Measurements from ENCODE around the gene SERPINB2. TPM values are rescaled to one million over a fixed set of nuclear protein-coding genes. Genes with fewer than 3 reads are reported as not detected.

SERPINB2 gene
- 0.15 TPM for polyA plus RNA-seq
- long read RNA-seq, donor 1: 0 reads
- long read RNA-seq, donor 2: 0 reads
- long read RNA-seq, donor 3: 0 reads
- long read RNA-seq, donor 4: 0 reads
- long read RNA-seq, donor 5: 0 reads
- long read RNA-seq, donor 6, partial matches to known transcripts: 0 of 1 reads
- long read RNA-seq, donor 6, other reads (novel, unspliced or antisense): 0 of 1 reads
- long read RNA-seq, donor 7: 0 reads
- long read RNA-seq, donor 8: 0 reads
- long read RNA-seq, donor 9: 0 reads
- long read RNA-seq, donor 10: 0 reads
- long read RNA-seq, donor 11: 0 reads

- Histone ChIP-seq H3K36me3 (ENCODE audit: control insufficient read depth, insufficient read depth, low read length) (no peaks in the 10 kb centered on the region), H3K4me3 (ENCODE audit: low read length) (no peak within 1 kb of the TSS), H3K27me3 (ENCODE audit: control insufficient read depth, insufficient read depth, low read length) (no peaks in the 10 kb centered on the region), H3K4me1 (ENCODE audit: control insufficient read depth, insufficient read depth, low read length) (no peaks in the 10 kb centered on the region), H3K9me3 (ENCODE audit: control insufficient read depth, low read depth, low read length) (no peaks in the 10 kb centered on the region), H3K27ac (ENCODE audit: low read length) (no peak within 1 kb of the TSS)
- WGBS (ENCODE audit: insufficient coverage, low lambda C conversion rate): no CpG with 5 or more reads among the region's 1 CpG
- no peak for DNase-seq
These were observed at the start of gene SERPINB2 for GRCh38 chr18:63887424-63887823. TSS of gene SERPINB2 (plus strand) at chr18:63887705. CDS start at chr18:63891445, 3,740 bp downstream.

GRCh38 chr18:63843008-63843407 is 44.5 kb upstream of the SERPINB2 start:
- DNase-seq: no peak
- 60% methylated on average over 1 of the region's 7 CpGs for WGBS (ENCODE audit: insufficient coverage, low lambda C conversion rate)
- Histone ChIP-seq H3K36me3 (ENCODE audit: control insufficient read depth, insufficient read depth, low read length) (no peaks in the 10 kb centered on the region), H3K4me1 (ENCODE audit: control insufficient read depth, insufficient read depth, low read length) (no peaks in the 10 kb centered on the region), H3K4me3 (ENCODE audit: low read length) (no peak overlapping the region), H3K27ac (ENCODE audit: low read length) (no peak overlapping the region), H3K9me3 (ENCODE audit: control insufficient read depth, low read depth, low read length) (no peaks in the 10 kb centered on the region), H3K27me3 (ENCODE audit: control insufficient read depth, insufficient read depth, low read length) (no peaks in the 10 kb centered on the region)

GRCh38 chr18:63844254-63844653 is 43.3 kb upstream of the SERPINB2 start:
- Histone ChIP-seq H3K4me1 (ENCODE audit: control insufficient read depth, insufficient read depth, low read length) (no peaks in the 10 kb centered on the region), H3K4me3 (ENCODE audit: low read length) (no peak overlapping the region), H3K27me3 (ENCODE audit: control insufficient read depth, insufficient read depth, low read length) (no peaks in the 10 kb centered on the region), H3K9me3 (ENCODE audit: control insufficient read depth, low read depth, low read length) (no peaks in the 10 kb centered on the region), H3K27ac (ENCODE audit: low read length) (no peak overlapping the region), H3K36me3 (ENCODE audit: control insufficient read depth, insufficient read depth, low read length) (no peaks in the 10 kb centered on the region)
- no CpG with 5 or more reads among the region's 3 CpGs for WGBS (ENCODE audit: insufficient coverage, low lambda C conversion rate)
- no peak for DNase-seq

DNA sequence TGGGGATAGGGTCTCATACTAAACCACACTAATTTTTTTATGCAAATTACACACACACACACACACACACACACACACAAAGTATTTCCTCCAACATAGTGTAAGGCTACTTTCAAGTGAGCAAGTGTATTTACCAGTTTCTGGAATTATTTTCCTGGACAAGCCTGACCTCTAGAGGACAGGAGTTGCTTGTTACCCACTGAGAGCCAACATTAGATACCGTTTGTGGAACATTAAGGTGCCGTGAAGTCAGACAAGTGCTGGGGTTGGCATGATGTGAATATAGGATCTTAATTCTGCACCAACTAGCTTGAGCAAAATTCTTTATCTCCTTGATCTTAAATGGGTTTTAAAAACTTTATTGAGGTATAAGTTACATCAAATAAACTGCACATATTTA is 39.3 kb upstream of the SERPINB2 start:
- Histone ChIP-seq H3K9me3 (ENCODE audit: control insufficient read depth, low read depth, low read length) (no peaks in the 10 kb centered on the region), H3K27ac (ENCODE audit: low read length) (no peak overlapping the region), H3K4me3 (ENCODE audit: low read length) (no peak overlapping the region), H3K36me3 (ENCODE audit: control insufficient read depth, insufficient read depth, low read length) (no peaks in the 10 kb centered on the region), H3K27me3 (ENCODE audit: control insufficient read depth, insufficient read depth, low read length) (no peaks in the 10 kb centered on the region), H3K4me1 (ENCODE audit: control insufficient read depth, insufficient read depth, low read length) (no peaks in the 10 kb centered on the region)
- peak; percentile 5 to 34 for DNase-seq
- no CpG with 5 or more reads among the region's 2 CpGs for WGBS (ENCODE audit: insufficient coverage, low lambda C conversion rate)

DNA sequence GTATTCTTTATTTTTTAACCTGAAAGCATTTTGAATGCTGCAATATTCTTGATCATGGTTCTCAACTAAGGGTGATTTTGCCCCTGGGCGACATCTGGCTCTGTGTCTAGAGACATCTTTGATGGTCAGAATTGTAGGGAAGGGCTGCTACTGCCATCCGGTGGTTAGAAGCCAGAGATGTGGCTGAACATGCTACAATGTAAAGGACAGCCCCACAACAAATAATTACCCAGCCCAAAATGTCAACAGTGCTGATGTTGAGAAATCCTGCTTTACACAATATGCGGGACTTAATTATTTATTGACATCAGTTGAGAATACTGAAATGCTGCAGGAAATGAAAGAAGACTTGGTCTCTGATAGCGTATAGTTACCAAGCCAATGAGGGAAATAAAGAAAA is 37.5 kb upstream of the SERPINB2 start:
- no CpG with 5 or more reads among the region's 4 CpGs for WGBS (ENCODE audit: insufficient coverage, low lambda C conversion rate)
- no peak overlapping the region for H3K27ac ChIP-seq (ENCODE audit: low read length)
- no peak for DNase-seq
- H3K9me3 ChIP-seq (ENCODE audit: control insufficient read depth, low read depth, low read length): no peaks in the 10 kb centered on the region
- H3K4me3 ChIP-seq (ENCODE audit: low read length): no peak overlapping the region
- no peaks in the 10 kb centered on the region for H3K36me3 ChIP-seq (ENCODE audit: control insufficient read depth, insufficient read depth, low read length)
- H3K27me3 ChIP-seq (ENCODE audit: control insufficient read depth, insufficient read depth, low read length): no peaks in the 10 kb centered on the region
- H3K4me1 ChIP-seq (ENCODE audit: control insufficient read depth, insufficient read depth, low read length): no peaks in the 10 kb centered on the region

GRCh38 chr18:63850636-63851035 is 36.9 kb upstream of the SERPINB2 start:
- no peaks in the 10 kb centered on the region for H3K4me1 ChIP-seq (ENCODE audit: control insufficient read depth, insufficient read depth, low read length)
- no peaks in the 10 kb centered on the region for H3K9me3 ChIP-seq (ENCODE audit: control insufficient read depth, low read depth, low read length)
- no peaks in the 10 kb centered on the region for H3K36me3 ChIP-seq (ENCODE audit: control insufficient read depth, insufficient read depth, low read length)
- no peak for DNase-seq
- no peak overlapping the region for H3K4me3 ChIP-seq (ENCODE audit: low read length)
- WGBS (ENCODE audit: insufficient coverage, low lambda C conversion rate): 100% methylated on average over 1 of the region's 2 CpGs
- no peak overlapping the region for H3K27ac ChIP-seq (ENCODE audit: low read length)
- H3K27me3 ChIP-seq (ENCODE audit: control insufficient read depth, insufficient read depth, low read length): no peaks in the 10 kb centered on the region

- no CpG with 5 or more reads among the region's 1 CpG for WGBS (ENCODE audit: insufficient coverage, low lambda C conversion rate)
- DNase-seq: no peak
- Histone ChIP-seq H3K9me3 (ENCODE audit: control insufficient read depth, low read depth, low read length) (no peaks in the 10 kb centered on the region), H3K4me3 (ENCODE audit: low read length) (no peak overlapping the region), H3K4me1 (ENCODE audit: control insufficient read depth, insufficient read depth, low read length) (no peaks in the 10 kb centered on the region), H3K27me3 (ENCODE audit: control insufficient read depth, insufficient read depth, low read length) (no peaks in the 10 kb centered on the region), H3K36me3 (ENCODE audit: control insufficient read depth, insufficient read depth, low read length) (no peaks in the 10 kb centered on the region), H3K27ac (ENCODE audit: low read length) (no peak overlapping the region)
These were observed 29.0 kb upstream of the SERPINB2 start for GRCh38 chr18:63858456-63858855.

DNA sequence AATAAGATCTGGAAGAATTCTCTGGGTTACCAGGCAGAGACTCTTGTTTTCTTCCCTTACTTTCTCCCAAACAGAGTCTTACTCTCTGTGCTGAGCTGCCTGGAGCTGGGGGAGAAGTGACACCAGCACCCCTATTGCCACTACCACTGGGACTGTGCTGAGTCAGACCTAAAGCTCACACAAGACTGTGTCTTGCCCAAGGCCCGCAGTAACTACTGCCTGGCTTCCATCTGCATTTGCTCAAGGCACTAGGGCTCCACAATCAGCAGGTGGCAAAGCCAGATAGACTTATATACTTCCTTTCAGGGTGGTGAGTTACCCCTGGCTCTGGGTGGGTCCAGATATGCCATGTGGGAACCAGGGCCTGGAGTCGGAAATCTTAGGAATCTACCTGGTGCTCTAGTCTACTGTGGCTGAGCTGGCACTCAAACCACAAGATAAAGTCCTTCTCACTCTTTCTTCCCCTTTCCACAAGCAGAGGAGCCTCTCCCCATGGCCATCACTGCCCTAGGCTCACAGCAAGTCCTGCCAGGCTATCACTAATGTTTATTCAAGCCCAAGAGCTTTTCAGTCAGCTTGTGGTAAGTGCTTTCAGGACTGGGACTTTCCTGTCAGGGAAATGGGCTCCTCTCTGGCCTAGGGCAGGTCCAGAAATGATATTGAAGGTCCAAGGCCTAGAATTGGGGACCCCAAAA is 27.6 kb upstream of the SERPINB2 start:
- DNase-seq: no peak
- no peaks in the 10 kb centered on the region for H3K9me3 ChIP-seq (ENCODE audit: control insufficient read depth, low read depth, low read length)
- no peaks in the 10 kb centered on the region for H3K27me3 ChIP-seq (ENCODE audit: control insufficient read depth, insufficient read depth, low read length)
- no peaks in the 10 kb centered on the region for H3K36me3 ChIP-seq (ENCODE audit: control insufficient read depth, insufficient read depth, low read length)
- no peak overlapping the region for H3K27ac ChIP-seq (ENCODE audit: low read length)
- H3K4me3 ChIP-seq (ENCODE audit: low read length): no peak overlapping the region
- H3K4me1 ChIP-seq (ENCODE audit: control insufficient read depth, insufficient read depth, low read length): no peaks in the 10 kb centered on the region
- no CpG with 5 or more reads among the region's 2 CpGs for WGBS (ENCODE audit: insufficient coverage, low lambda C conversion rate)

- H3K36me3 ChIP-seq (ENCODE audit: control insufficient read depth, insufficient read depth, low read length): no peaks in the 10 kb centered on the region
- no peak for DNase-seq
- H3K27me3 ChIP-seq (ENCODE audit: control insufficient read depth, insufficient read depth, low read length): no peaks in the 10 kb centered on the region
- WGBS (ENCODE audit: insufficient coverage, low lambda C conversion rate): no CpG with 5 or more reads among the region's 2 CpGs
- no peaks in the 10 kb centered on the region for H3K9me3 ChIP-seq (ENCODE audit: control insufficient read depth, low read depth, low read length)
- H3K27ac ChIP-seq (ENCODE audit: low read length): no peak overlapping the region
- H3K4me1 ChIP-seq (ENCODE audit: control insufficient read depth, insufficient read depth, low read length): no peaks in the 10 kb centered on the region
- H3K4me3 ChIP-seq (ENCODE audit: low read length): no peak overlapping the region
These were observed 27.0 kb upstream of the SERPINB2 start for GRCh38 chr18:63860531-63860930.

DNA sequence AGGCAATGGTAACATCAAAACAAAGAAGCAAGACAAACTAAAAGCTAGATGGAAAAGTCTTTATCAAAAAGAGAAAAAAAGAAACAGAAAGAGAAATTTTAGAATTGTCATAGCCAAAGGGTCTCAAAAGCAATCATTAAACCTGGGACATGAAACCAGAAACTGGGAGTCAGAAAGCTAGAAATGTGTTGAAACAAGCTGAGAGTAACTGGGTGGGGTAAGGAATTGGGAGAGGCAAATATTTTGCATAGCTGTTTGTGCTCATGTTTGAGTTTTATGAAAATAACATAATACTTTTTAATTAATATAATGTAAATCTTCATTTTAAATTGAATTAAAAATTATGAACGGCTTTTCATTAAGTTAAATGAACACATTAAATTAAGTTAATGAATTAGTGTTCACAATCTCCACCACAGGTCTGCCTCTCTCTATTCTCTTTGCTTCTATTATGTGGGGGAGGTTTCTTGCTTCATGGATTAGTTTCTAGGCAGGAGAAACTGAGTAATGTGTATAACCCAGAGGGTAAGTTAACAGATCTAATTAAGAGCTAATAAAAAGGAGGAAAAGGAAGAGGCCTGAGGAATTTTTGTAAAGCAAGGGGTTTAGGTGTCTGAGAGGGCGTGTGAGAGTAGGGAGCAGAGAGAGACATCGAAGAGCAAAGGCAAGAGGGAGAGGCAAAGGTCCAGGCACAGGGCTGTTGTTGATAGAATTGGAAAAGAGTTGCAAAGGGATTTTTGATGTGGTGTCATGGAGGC is 20.0 kb upstream of the SERPINB2 start:
- 82% methylated on average over 3 of the region's 3 CpGs for WGBS (ENCODE audit: insufficient coverage, low lambda C conversion rate)
- Histone ChIP-seq H3K36me3 (ENCODE audit: control insufficient read depth, insufficient read depth, low read length) (no peaks in the 10 kb centered on the region), H3K27ac (ENCODE audit: low read length) (no peak overlapping the region), H3K4me1 (ENCODE audit: control insufficient read depth, insufficient read depth, low read length) (no peaks in the 10 kb centered on the region), H3K9me3 (ENCODE audit: control insufficient read depth, low read depth, low read length) (no peaks in the 10 kb centered on the region), H3K4me3 (ENCODE audit: low read length) (no peak overlapping the region), H3K27me3 (ENCODE audit: control insufficient read depth, insufficient read depth, low read length) (no peaks in the 10 kb centered on the region)
- no peak for DNase-seq
